ENCODE data around the gene ANO3. TPM values are rescaled to one million over a fixed set of nuclear protein-coding genes. Genes with fewer than 3 reads are reported as not detected.

Gene ANO3
- total RNA-seq, 4 donors from 2014 or later, result 0.08 to 0.27 TPM; not detected in 2

GRCh38 chr11:26457636-26458035, 125.7 kb downstream of the ANO3 start:
- no peaks in the 10 kb centered on the region for H3K36me3 ChIP-seq
- no peak overlapping the region for H3K27ac ChIP-seq
- no peak for ATAC-seq
- no peak overlapping the region for H3K4me3 ChIP-seq
- no peaks in the 10 kb centered on the region for H3K4me1 ChIP-seq
- no peak for TF ChIP-seq EP300 (IDR thresholded peaks at IDR 0.05)
- no peak for TF ChIP-seq CTCF (IDR thresholded peaks at IDR 0.05)
- no peak for TF ChIP-seq POLR2AphosphoS5 (IDR thresholded peaks at IDR 0.05)
- 78 to 89% methylated on average over 1 of the region's 1 CpG for WGBS, 2 donors (ENCODE audit: low coverage in 1 of 2)
- H3K27me3 ChIP-seq, result no peaks in the 10 kb centered on the region
- no peaks in the 10 kb centered on the region for H3K9me3 ChIP-seq

- Histone ChIP-seq H3K27ac (no peak overlapping the region), H3K4me1 (no peaks in the 10 kb centered on the region), H3K27me3 (no peaks in the 10 kb centered on the region), H3K4me3 (no peak overlapping the region), H3K9me3 (no peaks in the 10 kb centered on the region), H3K36me3 (no peaks in the 10 kb centered on the region)
- no peak for ATAC-seq
- no peak for TF ChIP-seq EP300 (IDR thresholded peaks at IDR 0.05)
- no peak for TF ChIP-seq CTCF (IDR thresholded peaks at IDR 0.05)
- no peak for TF ChIP-seq POLR2AphosphoS5 (IDR thresholded peaks at IDR 0.05)
- no peak for TF ChIP-seq POLR2A (IDR thresholded peaks at IDR 0.05)
Observed at GRCh38 chr11:26465274-26465673, 133.3 kb downstream of the ANO3 start.

GRCh38 chr11:26467506-26467905, 135.6 kb downstream of the ANO3 start:
- Histone ChIP-seq H3K4me3 (no peak overlapping the region), H3K4me1 (no peaks in the 10 kb centered on the region), H3K9me3 (no peaks in the 10 kb centered on the region), H3K27ac (no peak overlapping the region), H3K36me3 (no peaks in the 10 kb centered on the region), H3K27me3 (no peaks in the 10 kb centered on the region)
- no peak for ATAC-seq
- 89% methylated on average over 1 of the region's 1 CpG; no CpG with 5 or more reads in 1 of the 2 donors for whole genome bisulfite sequencing, 2 donors (ENCODE audit: low coverage in 1 of 2)
- TF ChIP-seq CTCF (IDR thresholded peaks at IDR 0.05) (no peak), POLR2AphosphoS5 (IDR thresholded peaks at IDR 0.05) (no peak), EP300 (IDR thresholded peaks at IDR 0.05) (no peak), POLR2A (IDR thresholded peaks at IDR 0.05) (no peak)

GRCh38 chr11:26470992-26471391, 139.1 kb downstream of the ANO3 start:
- H3K27ac ChIP-seq, result no peak overlapping the region
- no peaks in the 10 kb centered on the region for H3K9me3 ChIP-seq
- H3K27me3 ChIP-seq, result no peaks in the 10 kb centered on the region
- no peak for ATAC-seq
- peak in 2 of 4 experiments; percentile 15 to 40 for TF ChIP-seq CTCF (IDR thresholded peaks at IDR 0.05)
- TF ChIP-seq EP300 (IDR thresholded peaks at IDR 0.05), result no peak
- WGBS, 2 donors (ENCODE audit: low coverage in 1 of 2), result 13 to 31% methylated on average over 2 of the region's 2 CpGs
- H3K36me3 ChIP-seq, result no peaks in the 10 kb centered on the region
- no peak overlapping the region for H3K4me3 ChIP-seq
- H3K4me1 ChIP-seq, result no peaks in the 10 kb centered on the region

GRCh38 chr11:26473216-26474194, 141.6 kb downstream of the ANO3 start:
- Histone ChIP-seq H3K27ac (no peak overlapping the region), H3K9me3 (no peaks in the 10 kb centered on the region), H3K4me1 (no peaks in the 10 kb centered on the region), H3K27me3 (no peaks in the 10 kb centered on the region), H3K36me3 (no peaks in the 10 kb centered on the region), H3K4me3 (no peak overlapping the region)
- no peak for ATAC-seq
- TF ChIP-seq CTCF (IDR thresholded peaks at IDR 0.05) (no peak), EP300 (IDR thresholded peaks at IDR 0.05) (no peak), POLR2AphosphoS5 (IDR thresholded peaks at IDR 0.05) (no peak), POLR2A (IDR thresholded peaks at IDR 0.05) (no peak)
- WGBS, 2 donors (ENCODE audit: low coverage in 1 of 2), result 74 to 86% methylated on average over 4 of the region's 4 CpGs

Measured in gastroesophageal sphincter (tissue), 4 donors.